ENCODE data around the gene LDLRAD4.

DNA sequence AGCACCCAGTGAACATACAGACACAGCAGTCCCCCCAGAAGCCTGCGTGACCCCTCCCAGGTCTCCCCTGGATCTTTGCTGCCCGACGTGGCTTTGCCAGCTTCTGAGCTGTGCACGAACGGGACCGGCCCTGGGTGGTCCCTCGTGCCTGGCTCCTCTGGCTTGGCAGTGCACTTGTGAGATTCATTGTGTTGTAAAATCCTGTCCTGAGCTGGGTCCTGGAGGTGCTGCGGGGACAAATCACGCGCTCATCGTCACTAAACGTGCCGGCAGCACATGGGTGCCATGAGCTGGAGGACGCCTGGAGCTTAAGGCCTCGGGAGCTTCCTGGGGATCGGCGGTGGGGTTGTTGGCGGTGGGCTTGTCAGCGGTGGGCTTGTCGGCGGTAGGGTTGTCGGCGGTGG is 402.9 kb downstream of the LDLRAD4 start:
- TF ChIP-seq, protein P1, sequence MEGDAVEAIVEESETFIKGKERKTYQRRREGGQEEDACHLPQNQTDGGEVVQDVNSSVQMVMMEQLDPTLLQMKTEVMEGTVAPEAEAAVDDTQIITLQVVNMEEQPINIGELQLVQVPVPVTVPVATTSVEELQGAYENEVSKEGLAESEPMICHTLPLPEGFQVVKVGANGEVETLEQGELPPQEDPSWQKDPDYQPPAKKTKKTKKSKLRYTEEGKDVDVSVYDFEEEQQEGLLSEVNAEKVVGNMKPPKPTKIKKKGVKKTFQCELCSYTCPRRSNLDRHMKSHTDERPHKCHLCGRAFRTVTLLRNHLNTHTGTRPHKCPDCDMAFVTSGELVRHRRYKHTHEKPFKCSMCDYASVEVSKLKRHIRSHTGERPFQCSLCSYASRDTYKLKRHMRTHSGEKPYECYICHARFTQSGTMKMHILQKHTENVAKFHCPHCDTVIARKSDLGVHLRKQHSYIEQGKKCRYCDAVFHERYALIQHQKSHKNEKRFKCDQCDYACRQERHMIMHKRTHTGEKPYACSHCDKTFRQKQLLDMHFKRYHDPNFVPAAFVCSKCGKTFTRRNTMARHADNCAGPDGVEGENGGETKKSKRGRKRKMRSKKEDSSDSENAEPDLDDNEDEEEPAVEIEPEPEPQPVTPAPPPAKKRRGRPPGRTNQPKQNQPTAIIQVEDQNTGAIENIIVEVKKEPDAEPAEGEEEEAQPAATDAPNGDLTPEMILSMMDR (IDR thresholded peaks at IDR 0.05) = no peak
- no peak for TF ChIP-seq POLR2A (IDR thresholded peaks at IDR 0.05)

Data from lower leg skin (tissue), 3 donors.